ENCODE measurements around the gene NOS3. TPM values are rescaled to one million over a fixed set of nuclear protein-coding genes. Genes with fewer than 3 reads are reported as not detected.

The NOS3 gene
- total RNA-seq: 4.9 TPM
- 1 to 10 TPM; 5.0 to 8.9 (median 7.0) TPM for polyA plus RNA-seq (ENCODE audit: insufficient read depth in 1 of 8, insufficient read length in 8 of 8, low replicate concordance in 1 of 8)
- long read RNA-seq, donor 1: 0 reads
- long read RNA-seq, donor 2: 0 reads
- long read RNA-seq, donor 3: 0 reads
- long read RNA-seq, donor 4, partial matches to known transcripts: 0 of 1 reads
- long read RNA-seq, donor 4, other reads (novel, unspliced or antisense): 0 of 1 reads
- long read RNA-seq, donor 5, partial matches to known transcripts: 0 of 3 reads
- long read RNA-seq, donor 5, other reads (novel, unspliced or antisense): 0 of 3 reads
- long read RNA-seq, donor 6: 0 reads
- long read RNA-seq, donor 7: 0 reads
- long read RNA-seq, donor 8: 0 reads
- long read RNA-seq, donor 9: 0 reads
- long read RNA-seq, donor 10, partial matches to known transcripts: 0 of 2 reads
- long read RNA-seq, donor 10, other reads (novel, unspliced or antisense): 0 of 2 reads
- long read RNA-seq, donor 11, partial matches to known transcripts: 0 of 1 reads
- long read RNA-seq, donor 11, other reads (novel, unspliced or antisense): 0 of 1 reads

DNA sequence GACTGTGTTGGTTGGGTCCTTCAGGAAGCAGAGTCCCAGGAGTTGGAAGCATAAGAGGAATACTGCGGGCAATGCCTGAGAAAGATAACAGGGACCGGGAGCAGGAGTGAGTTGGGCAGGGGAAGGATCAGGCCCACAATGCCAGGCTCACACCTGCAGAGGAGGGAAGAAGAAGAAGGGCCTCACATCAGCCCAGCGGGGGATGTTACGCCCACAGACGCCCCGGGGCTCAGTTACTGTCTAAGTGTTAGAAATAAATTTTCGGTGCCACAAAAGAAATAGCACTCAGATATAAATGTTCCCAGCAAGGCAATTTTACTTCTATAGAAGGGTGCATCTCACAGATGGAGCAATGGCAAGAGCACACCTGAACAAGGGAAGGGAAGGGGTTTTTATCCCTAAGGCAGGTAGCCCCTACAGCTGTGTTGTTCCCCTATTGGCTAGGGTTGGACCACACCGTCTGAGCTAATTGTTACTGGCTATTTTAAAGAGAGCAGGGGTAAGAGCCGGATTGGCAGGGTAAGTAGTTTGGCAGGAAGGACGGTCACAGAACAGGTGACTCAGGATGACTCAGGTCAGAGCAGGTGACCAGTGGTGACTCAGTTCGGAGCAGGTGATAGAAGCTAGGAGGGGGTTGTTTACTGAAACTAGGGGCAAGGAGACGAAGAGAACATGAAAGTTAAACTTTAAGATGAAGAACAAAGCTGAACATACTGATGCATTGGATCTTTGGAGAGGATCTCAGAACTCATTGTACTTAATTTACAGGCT lies at the start of gene NOS3:
Gene NOS3 (plus strand): TSS at position 602 of the 771 bp plus-strand sequence. CDS start 2,787 bp downstream, outside the sequence.
- DNase-seq: no peak
- no peaks in the 10 kb centered on the region for H3K9me3 ChIP-seq (replicated peaks; ENCODE audit: control insufficient read depth, low read depth, low read length)
- H3K27me3 ChIP-seq (ENCODE audit: control insufficient read depth, insufficient read depth, low read length): peaks cover 8% of the 10 kb centered on the region
- H3K4me1 ChIP-seq (ENCODE audit: control insufficient read depth, insufficient read depth, low read length): peaks cover 25% of the 10 kb centered on the region
- 93% methylated on average over 6 of the region's 12 CpGs for WGBS (ENCODE audit: insufficient coverage)
- no peak within 1 kb of the TSS for H3K4me3 ChIP-seq (ENCODE audit: low read length)
- H3K27ac ChIP-seq (ENCODE audit: low read length): no peak within 1 kb of the TSS
- H3K36me3 ChIP-seq (ENCODE audit: control insufficient read depth, insufficient read depth, low read length): no peaks in the 10 kb centered on the region

DNA sequence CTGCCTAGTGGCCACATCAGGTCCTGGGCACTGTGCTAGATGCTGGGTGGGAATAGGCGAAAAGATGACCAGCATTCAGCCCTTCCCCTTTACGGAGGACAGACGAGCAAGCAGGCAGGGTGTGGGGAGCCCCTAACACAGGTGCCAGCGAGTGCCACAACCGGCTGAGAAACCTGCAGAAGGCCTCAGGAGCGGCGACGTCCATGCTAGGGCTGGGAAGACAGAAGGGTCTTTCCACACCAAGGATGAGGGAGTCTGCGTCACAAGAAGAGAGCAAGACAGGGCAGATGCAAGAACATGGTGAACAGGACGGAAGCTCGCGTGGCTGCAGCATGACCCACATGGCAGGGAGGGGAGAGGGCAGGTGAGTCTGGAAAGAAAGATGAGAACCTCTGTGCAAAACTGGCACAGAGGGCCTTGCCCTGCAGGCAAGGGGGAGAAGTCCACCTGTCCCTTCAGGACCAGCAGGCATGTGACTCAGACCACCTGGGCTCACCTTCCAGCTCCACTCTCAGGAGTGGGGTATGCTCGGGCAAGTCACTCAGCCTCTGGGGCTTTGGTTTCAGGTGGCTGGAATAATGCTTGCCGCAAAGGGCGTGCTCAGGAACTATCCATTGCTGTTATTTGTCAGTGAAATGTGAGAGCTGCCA lies 49.3 kb upstream of the NOS3 start:
- Histone ChIP-seq H3K27ac (ENCODE audit: low read length) (no peak overlapping the region), H3K4me3 (ENCODE audit: low read length) (no peak overlapping the region), H3K27me3 (ENCODE audit: control insufficient read depth, insufficient read depth, low read length) (peaks cover 11% of the 10 kb centered on the region), H3K9me3 (replicated peaks; ENCODE audit: control insufficient read depth, low read depth, low read length) (no peaks in the 10 kb centered on the region), H3K4me1 (ENCODE audit: control insufficient read depth, insufficient read depth, low read length) (peaks cover 32% of the 10 kb centered on the region), H3K36me3 (ENCODE audit: control insufficient read depth, insufficient read depth, low read length) (no peaks in the 10 kb centered on the region)
- 81% methylated on average over 14 of the region's 15 CpGs for WGBS (ENCODE audit: insufficient coverage)
- no peak for DNase-seq

DNA sequence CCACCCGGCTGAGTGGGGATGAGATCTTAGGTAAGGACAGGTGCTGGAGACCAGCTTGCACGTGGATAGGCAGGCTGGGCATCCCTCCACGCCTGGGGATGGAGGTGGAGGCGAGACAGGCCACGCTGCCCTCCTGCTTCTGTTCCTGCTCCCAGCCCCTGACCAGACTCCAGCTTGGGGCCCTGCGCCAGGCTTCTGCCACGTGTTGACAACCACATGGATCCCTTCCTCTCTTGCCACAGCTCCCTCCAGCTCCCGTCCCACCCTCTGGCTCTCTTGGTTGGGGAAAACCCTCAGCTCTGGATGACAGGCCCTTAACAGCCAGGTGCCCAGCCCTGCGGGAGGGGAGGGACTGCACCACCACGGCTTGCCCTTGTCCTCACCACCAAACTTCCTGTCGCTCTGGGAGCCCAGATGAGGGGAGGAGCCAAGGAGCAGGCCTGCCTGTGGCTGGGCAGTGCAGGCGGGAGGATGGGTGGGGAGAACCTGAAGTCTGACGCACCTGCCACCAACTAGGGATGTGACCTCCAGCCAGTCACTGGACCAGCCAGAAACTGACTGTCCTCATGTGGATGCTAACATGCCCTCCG lies 48.7 kb upstream of the NOS3 start:
- no peak for DNase-seq
- Histone ChIP-seq H3K9me3 (replicated peaks; ENCODE audit: control insufficient read depth, low read depth, low read length) (no peaks in the 10 kb centered on the region), H3K36me3 (ENCODE audit: control insufficient read depth, insufficient read depth, low read length) (no peaks in the 10 kb centered on the region), H3K4me3 (ENCODE audit: low read length) (no peak overlapping the region), H3K27ac (ENCODE audit: low read length) (no peak overlapping the region), H3K27me3 (ENCODE audit: control insufficient read depth, insufficient read depth, low read length) (peaks cover 11% of the 10 kb centered on the region), H3K4me1 (ENCODE audit: control insufficient read depth, insufficient read depth, low read length) (peaks cover 32% of the 10 kb centered on the region)
- 56% methylated on average over 12 of the region's 14 CpGs for WGBS (ENCODE audit: insufficient coverage)

DNA sequence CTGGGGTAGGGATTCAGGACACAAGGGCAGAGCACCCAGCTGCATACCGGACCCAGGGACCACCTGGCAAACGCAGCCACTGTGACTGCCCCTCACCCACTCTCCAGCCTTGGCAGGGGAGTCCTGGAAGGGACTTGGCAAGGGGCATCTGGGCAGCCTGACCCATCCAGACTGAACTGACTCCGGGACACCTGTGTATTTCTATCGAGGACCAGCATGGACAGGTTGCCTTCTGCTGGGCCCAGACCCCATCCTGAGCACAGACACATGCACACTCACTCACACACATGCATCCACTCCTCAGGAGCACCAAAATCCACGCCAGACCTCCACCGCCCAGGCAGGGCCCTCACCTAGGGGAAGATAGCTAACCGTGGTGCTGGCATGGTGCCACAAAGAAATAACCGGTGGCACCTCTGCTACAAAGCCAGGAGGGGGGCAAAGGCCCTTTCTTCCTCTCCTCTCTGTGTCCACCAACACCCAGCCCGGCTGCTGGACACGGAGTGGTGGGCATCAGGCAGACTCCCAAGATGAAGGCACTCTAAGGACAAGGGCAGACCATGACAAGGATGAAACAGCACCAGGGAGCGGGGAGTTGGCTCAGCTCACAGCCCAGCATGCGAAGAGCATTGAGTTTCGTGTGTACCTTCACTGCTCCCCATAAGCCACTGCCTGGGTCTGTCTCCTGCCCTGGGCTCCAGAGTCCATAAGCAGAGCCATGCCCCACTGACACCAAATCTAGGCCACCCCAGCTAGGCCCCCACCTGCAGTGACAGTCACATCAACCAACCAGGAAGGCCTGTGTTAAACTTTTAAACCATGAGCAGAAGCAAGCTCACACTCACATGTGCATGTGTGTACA lies 48.0 kb upstream of the NOS3 start:
- no peak overlapping the region for H3K4me3 ChIP-seq (ENCODE audit: low read length)
- peaks cover 26% of the 10 kb centered on the region for H3K4me1 ChIP-seq (ENCODE audit: control insufficient read depth, insufficient read depth, low read length)
- no peaks in the 10 kb centered on the region for H3K9me3 ChIP-seq (replicated peaks; ENCODE audit: control insufficient read depth, low read depth, low read length)
- H3K27ac ChIP-seq (ENCODE audit: low read length): no peak overlapping the region
- WGBS (ENCODE audit: insufficient coverage): 76% methylated on average over 11 of the region's 13 CpGs
- H3K36me3 ChIP-seq (ENCODE audit: control insufficient read depth, insufficient read depth, low read length): no peaks in the 10 kb centered on the region
- no peak for DNase-seq
- H3K27me3 ChIP-seq (ENCODE audit: control insufficient read depth, insufficient read depth, low read length): peaks cover 11% of the 10 kb centered on the region

DNA sequence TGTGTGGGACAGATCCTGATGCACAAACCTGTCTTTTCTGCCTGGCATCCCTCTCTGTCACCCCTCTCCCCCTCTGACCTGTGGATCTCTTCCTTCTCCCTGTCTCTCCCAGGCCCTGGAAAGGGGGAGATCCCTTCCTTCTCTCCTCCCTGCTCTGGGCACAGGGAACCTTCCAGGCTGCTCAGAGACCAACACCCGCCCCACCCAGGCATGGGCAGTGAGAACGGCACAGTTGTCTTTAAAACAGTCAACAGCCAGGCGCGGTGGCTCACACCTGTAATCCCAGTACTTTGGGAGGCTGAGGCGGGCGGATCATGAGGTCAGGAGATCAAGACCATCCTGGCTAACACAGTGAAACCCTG lies 47.4 kb upstream of the NOS3 start:
- WGBS (ENCODE audit: insufficient coverage): 87% methylated on average over 3 of the region's 6 CpGs
- H3K4me1 ChIP-seq (ENCODE audit: control insufficient read depth, insufficient read depth, low read length): peaks cover 20% of the 10 kb centered on the region
- no peak overlapping the region for H3K27ac ChIP-seq (ENCODE audit: low read length)
- no peaks in the 10 kb centered on the region for H3K9me3 ChIP-seq (replicated peaks; ENCODE audit: control insufficient read depth, low read depth, low read length)
- H3K36me3 ChIP-seq (ENCODE audit: control insufficient read depth, insufficient read depth, low read length): no peaks in the 10 kb centered on the region
- H3K4me3 ChIP-seq (ENCODE audit: low read length): no peak overlapping the region
- H3K27me3 ChIP-seq (ENCODE audit: control insufficient read depth, insufficient read depth, low read length): peaks cover 11% of the 10 kb centered on the region
- DNase-seq: no peak

DNA sequence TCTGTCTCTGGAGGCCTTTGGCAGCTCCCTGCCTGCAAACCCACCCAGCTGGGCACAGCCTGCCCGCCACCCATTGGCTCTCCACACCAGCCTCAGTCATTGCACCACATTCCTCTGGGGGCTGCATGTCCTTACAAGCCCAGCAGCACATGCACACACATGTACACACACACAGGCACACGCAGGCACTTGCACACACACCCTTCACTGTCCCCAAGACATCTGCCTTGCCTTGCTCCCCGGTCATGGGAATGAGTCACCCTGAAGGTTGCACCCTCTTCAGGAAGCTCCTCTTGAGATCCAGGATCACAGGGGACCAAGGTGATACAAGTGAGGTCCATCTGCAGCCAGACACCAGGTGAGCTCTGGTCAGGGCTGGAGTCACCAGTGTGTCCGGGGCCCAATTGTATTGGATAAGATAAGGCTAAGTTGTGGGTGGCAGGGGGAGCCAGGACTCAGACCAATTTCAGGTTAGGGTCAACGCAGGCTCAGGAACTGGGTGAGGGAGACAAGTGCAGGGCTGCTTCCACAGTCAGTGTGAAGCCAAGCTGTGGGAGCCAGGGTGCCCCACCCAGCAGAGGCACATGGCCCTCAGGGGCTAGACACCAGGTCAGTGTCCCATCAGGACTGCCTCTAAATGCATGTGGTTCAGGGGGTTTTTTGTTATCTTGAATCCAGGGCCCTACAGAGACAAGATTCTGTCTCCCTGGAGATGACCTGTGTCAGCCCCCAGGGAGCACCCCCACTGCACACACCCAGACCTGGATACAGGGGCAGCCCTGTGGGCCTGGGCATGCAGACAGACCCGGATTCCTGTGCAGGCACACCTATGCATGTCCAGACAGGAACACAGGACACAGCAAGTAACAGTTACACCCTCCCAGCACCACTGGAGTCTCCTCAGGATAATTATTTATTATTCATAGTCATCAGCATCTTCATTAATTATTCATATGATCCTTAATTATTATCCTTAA lies 46.5 kb upstream of the NOS3 start:
- H3K4me1 ChIP-seq (ENCODE audit: control insufficient read depth, insufficient read depth, low read length): peaks cover 12% of the 10 kb centered on the region
- DNase-seq: no peak
- H3K27ac ChIP-seq (ENCODE audit: low read length): no peak overlapping the region
- H3K27me3 ChIP-seq (ENCODE audit: control insufficient read depth, insufficient read depth, low read length): peaks cover 11% of the 10 kb centered on the region
- H3K36me3 ChIP-seq (ENCODE audit: control insufficient read depth, insufficient read depth, low read length): no peaks in the 10 kb centered on the region
- H3K4me3 ChIP-seq (ENCODE audit: low read length): no peak overlapping the region
- H3K9me3 ChIP-seq (replicated peaks; ENCODE audit: control insufficient read depth, low read depth, low read length): no peaks in the 10 kb centered on the region
- WGBS (ENCODE audit: insufficient coverage): 84% methylated on average over 5 of the region's 6 CpGs

DNA sequence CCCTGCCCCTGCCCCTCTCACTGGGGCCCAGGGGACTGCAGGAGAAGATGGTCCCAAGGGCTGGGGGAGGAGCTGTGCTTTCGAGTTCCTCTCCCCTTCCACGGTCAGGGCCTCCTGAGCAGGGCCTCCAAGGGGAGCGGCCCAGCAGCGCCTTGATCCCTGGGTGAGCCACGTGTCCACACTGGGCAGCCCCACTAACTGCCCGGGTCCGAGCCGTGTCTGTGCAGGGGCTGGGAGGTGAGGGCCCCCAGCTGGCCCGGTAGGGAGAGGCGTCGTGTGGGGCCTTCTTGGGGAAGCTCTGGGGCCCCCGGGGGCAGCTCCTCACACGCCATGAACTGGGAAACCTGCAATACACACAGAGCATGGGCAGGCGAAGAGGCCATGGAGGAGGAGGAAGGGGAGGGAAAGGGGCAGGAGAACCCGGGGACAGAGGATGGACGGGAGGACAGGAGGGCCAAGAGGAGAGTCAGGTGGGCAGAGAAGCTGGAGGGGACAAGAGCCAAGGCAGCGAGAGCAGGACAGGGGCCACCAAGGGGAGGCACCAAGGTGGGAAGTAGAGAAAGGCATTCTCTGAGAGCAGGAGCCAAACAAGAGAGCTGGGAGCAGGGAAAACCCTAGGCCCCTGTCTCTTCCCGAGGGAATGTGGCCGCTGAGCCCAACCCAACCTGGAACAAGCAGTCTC lies 45.5 kb upstream of the NOS3 start:
- H3K36me3 ChIP-seq (ENCODE audit: control insufficient read depth, insufficient read depth, low read length): peaks cover 2% of the 10 kb centered on the region
- WGBS (ENCODE audit: insufficient coverage): 28% methylated on average over 14 of the region's 19 CpGs
- no peak overlapping the region for H3K27ac ChIP-seq (ENCODE audit: low read length)
- H3K4me1 ChIP-seq (ENCODE audit: control insufficient read depth, insufficient read depth, low read length): peaks cover 11% of the 10 kb centered on the region
- no peak for DNase-seq
- H3K9me3 ChIP-seq (replicated peaks; ENCODE audit: control insufficient read depth, low read depth, low read length): no peaks in the 10 kb centered on the region
- no peak overlapping the region for H3K4me3 ChIP-seq (ENCODE audit: low read length)
- peaks cover 11% of the 10 kb centered on the region for H3K27me3 ChIP-seq (ENCODE audit: control insufficient read depth, insufficient read depth, low read length)

DNA sequence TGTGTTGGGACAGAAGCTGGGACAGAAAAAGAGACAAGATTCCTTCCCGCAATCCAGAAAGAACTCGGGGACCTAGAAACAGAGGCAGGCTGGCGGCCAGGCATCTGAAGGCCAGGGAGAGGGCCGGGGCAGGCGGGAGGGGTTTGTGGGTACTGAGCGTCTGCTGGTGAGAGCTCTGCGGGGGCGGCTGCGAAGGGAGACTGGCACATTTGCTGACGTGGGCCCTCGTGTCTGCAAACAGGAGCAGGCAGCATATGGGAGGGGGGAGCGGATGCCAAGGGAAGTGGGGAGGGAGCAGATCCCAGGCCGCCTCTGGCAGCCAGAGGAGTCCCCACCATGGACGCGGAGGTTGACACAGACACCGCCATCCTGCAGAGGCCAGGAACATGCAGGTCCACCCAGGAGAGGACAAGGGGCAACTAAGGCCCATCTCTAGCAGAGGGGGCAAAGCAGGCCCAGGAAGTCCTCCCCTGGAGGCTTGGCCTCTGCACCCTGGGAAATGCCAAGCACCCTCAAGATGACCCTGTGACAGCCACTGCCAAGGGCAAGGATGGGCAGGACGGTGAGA lies 44.9 kb upstream of the NOS3 start:
- H3K9me3 ChIP-seq (replicated peaks; ENCODE audit: control insufficient read depth, low read depth, low read length): no peaks in the 10 kb centered on the region
- H3K4me3 ChIP-seq (ENCODE audit: low read length): no peak overlapping the region
- H3K27ac ChIP-seq (ENCODE audit: low read length): no peak overlapping the region
- DNase-seq: no peak
- peaks cover 11% of the 10 kb centered on the region for H3K27me3 ChIP-seq (ENCODE audit: control insufficient read depth, insufficient read depth, low read length)
- peaks cover 7% of the 10 kb centered on the region for H3K36me3 ChIP-seq (ENCODE audit: control insufficient read depth, insufficient read depth, low read length)
- H3K4me1 ChIP-seq (ENCODE audit: control insufficient read depth, insufficient read depth, low read length): peaks cover 11% of the 10 kb centered on the region
- WGBS (ENCODE audit: insufficient coverage): 69% methylated on average over 14 of the region's 17 CpGs
